IPS-15b (cell line): ENCODE results near the gene SHISA6.
"Not testable (repeated sequence)": the region's sequence is repeated elsewhere in the genome, so short reads cannot be mapped to it uniquely, and the experiment has no call there.

Experiments
- H3K27me3 ChIP-seq: one replicate; pipeline ENCODE4 v1.6.1; 2013; ENCODE audit warnings: low read length; ENCODE audit not compliant: control insufficient read depth, insufficient read depth
- H3K36me3 ChIP-seq: one replicate; pipeline ENCODE4 v1.6.1; 2013; ENCODE audit warnings: low read length; ENCODE audit not compliant: control insufficient read depth, insufficient read depth
- H3K4me1 ChIP-seq: one replicate; pipeline ENCODE4 v1.6.1; 2013; ENCODE audit warnings: mild to moderate bottlenecking, low read length; ENCODE audit not compliant: control insufficient read depth, insufficient read depth
- H3K4me3 ChIP-seq: one replicate; pipeline ENCODE4 v1.5.1; 2013; ENCODE audit warnings: low read depth, low read length
- H3K9ac ChIP-seq: one replicate; pipeline ENCODE4 v1.6.1; 2013; ENCODE audit warnings: low read depth, mild to moderate bottlenecking, low read length
- H3K9me3 ChIP-seq: one replicate; pipeline ENCODE4 v1.6.1; 2013; ENCODE audit warnings: mild to moderate bottlenecking, low read length; ENCODE audit not compliant: control insufficient read depth, insufficient read depth

Gene SHISA6

GRCh38 chr17:11287791-11288190, 46.8 kb downstream of the SHISA6 start:
- peaks cover 3% of the 10 kb centered on the region for H3K4me1 ChIP-seq
- H3K36me3 ChIP-seq, result no peaks in the 10 kb centered on the region
- H3K27me3 ChIP-seq, result no peaks in the 10 kb centered on the region
- no peak overlapping the region for H3K9ac ChIP-seq
- H3K9me3 ChIP-seq, result no peaks in the 10 kb centered on the region
- H3K4me3 ChIP-seq, result no peak overlapping the region

GRCh38 chr17:11290814-11291213, 49.8 kb downstream of the SHISA6 start:
- Histone ChIP-seq H3K9me3 (no peaks in the 10 kb centered on the region), H3K9ac (no peak overlapping the region), H3K4me3 (no peak overlapping the region), H3K4me1 (peaks cover 3% of the 10 kb centered on the region), H3K36me3 (no peaks in the 10 kb centered on the region), H3K27me3 (no peaks in the 10 kb centered on the region)

GRCh38 chr17:11292491-11292890, 51.5 kb downstream of the SHISA6 start:
- Histone ChIP-seq H3K9ac (no peak overlapping the region), H3K4me3 (no peak overlapping the region), H3K4me1 (no peaks in the 10 kb centered on the region), H3K27me3 (no peaks in the 10 kb centered on the region), H3K36me3 (no peaks in the 10 kb centered on the region), H3K9me3 (no peaks in the 10 kb centered on the region)

GRCh38 chr17:11293480-11293879, 52.5 kb downstream of the SHISA6 start:
- Histone ChIP-seq H3K36me3 (no peaks in the 10 kb centered on the region), H3K4me1 (no peaks in the 10 kb centered on the region), H3K9ac (no peak overlapping the region), H3K9me3 (no peaks in the 10 kb centered on the region), H3K27me3 (no peaks in the 10 kb centered on the region), H3K4me3 (no peak overlapping the region)

GRCh38 chr17:11294826-11295225, 53.8 kb downstream of the SHISA6 start:
- no peaks in the 10 kb centered on the region for H3K4me1 ChIP-seq
- H3K36me3 ChIP-seq, result no peaks in the 10 kb centered on the region
- no peaks in the 10 kb centered on the region for H3K27me3 ChIP-seq
- no peak overlapping the region for H3K4me3 ChIP-seq
- no peaks in the 10 kb centered on the region for H3K9me3 ChIP-seq
- no peak overlapping the region for H3K9ac ChIP-seq

GRCh38 chr17:11296994-11297393, 56.0 kb downstream of the SHISA6 start:
- no peaks in the 10 kb centered on the region for H3K27me3 ChIP-seq
- H3K9me3 ChIP-seq, result no peaks in the 10 kb centered on the region
- no peaks in the 10 kb centered on the region for H3K4me1 ChIP-seq
- no peak overlapping the region for H3K9ac ChIP-seq
- H3K36me3 ChIP-seq, result no peaks in the 10 kb centered on the region
- no peak overlapping the region for H3K4me3 ChIP-seq

- Histone ChIP-seq H3K27me3 (no peaks in the 10 kb centered on the region), H3K4me1 (no peaks in the 10 kb centered on the region), H3K36me3 (no peaks in the 10 kb centered on the region), H3K9ac (no peak overlapping the region), H3K4me3 (no peak overlapping the region), H3K9me3 (no peaks in the 10 kb centered on the region)
Observed at GRCh38 chr17:11298401-11298800, 57.4 kb downstream of the SHISA6 start.

- H3K27me3 ChIP-seq, result no peaks in the 10 kb centered on the region
- H3K4me3 ChIP-seq, result no peak overlapping the region
- no peaks in the 10 kb centered on the region for H3K9me3 ChIP-seq
- H3K9ac ChIP-seq, result no peak overlapping the region
- no peaks in the 10 kb centered on the region for H3K36me3 ChIP-seq
- H3K4me1 ChIP-seq, result no peaks in the 10 kb centered on the region
Observed at GRCh38 chr17:11300201-11300600, 59.2 kb downstream of the SHISA6 start.

- Histone ChIP-seq H3K9me3 (no peaks in the 10 kb centered on the region), H3K4me1 (no peaks in the 10 kb centered on the region), H3K4me3 (no peak overlapping the region), H3K36me3 (no peaks in the 10 kb centered on the region), H3K27me3 (no peaks in the 10 kb centered on the region), H3K9ac (no peak overlapping the region)
Observed at GRCh38 chr17:11300738-11301137, 59.7 kb downstream of the SHISA6 start.

- H3K4me1 ChIP-seq, H3K36me3 ChIP-seq, H3K4me3 ChIP-seq, H3K9ac ChIP-seq, H3K27me3 ChIP-seq, H3K9me3 ChIP-seq: not testable (repeated sequence)
Observed at GRCh38 chr17:11301874-11302273, 60.9 kb downstream of the SHISA6 start.

GRCh38 chr17:11302401-11303186, 61.6 kb downstream of the SHISA6 start:
- no peak overlapping the region for H3K9ac ChIP-seq
- H3K9me3 ChIP-seq, result no peaks in the 10 kb centered on the region
- no peaks in the 10 kb centered on the region for H3K36me3 ChIP-seq
- H3K4me3 ChIP-seq, result no peak overlapping the region
- H3K27me3 ChIP-seq, result no peaks in the 10 kb centered on the region
- no peaks in the 10 kb centered on the region for H3K4me1 ChIP-seq

- no peaks in the 10 kb centered on the region for H3K36me3 ChIP-seq
- no peaks in the 10 kb centered on the region for H3K27me3 ChIP-seq
- no peak overlapping the region for H3K4me3 ChIP-seq
- peaks cover 8% of the 10 kb centered on the region for H3K4me1 ChIP-seq
- H3K9ac ChIP-seq, result no peak overlapping the region
- no peaks in the 10 kb centered on the region for H3K9me3 ChIP-seq
Observed at GRCh38 chr17:11303773-11304394, 62.9 kb downstream of the SHISA6 start.
